Hematopoietic multipotent progenitor cell treated with erythropoietin and hydrocortisone succinate and interleukin-3 and kit ligand, for 17 days (in vitro differentiated cells): ENCODE measurements around the gene LSM10.

Experiments used
- DNase-seq: peaks from one replicate; pipeline ENCODE4 v3.0.0-alpha.2; 2015; ENCODE audit warnings: low spot score

LSM10 gene

GRCh38 chr1:36383240-36383639 lies 14.5 kb downstream of the LSM10 start:
- no peak for DNase-seq

GRCh38 chr1:36382669-36383068 lies 15.0 kb downstream of the LSM10 start:
- no peak for DNase-seq

GRCh38 chr1:36382231-36382630 lies 15.5 kb downstream of the LSM10 start:
- DNase-seq, result no peak

GRCh38 chr1:36381405-36381804 lies 16.3 kb downstream of the LSM10 start:
- no peak for DNase-seq

- DNase-seq, result no peak
Observed at GRCh38 chr1:36380782-36381181, 16.9 kb downstream of the LSM10 start.

- DNase-seq, result no peak
Observed at GRCh38 chr1:36380143-36380619, 17.5 kb downstream of the LSM10 start.

GRCh38 chr1:36377791-36378492 lies 19.8 kb downstream of the LSM10 start:
- DNase-seq, result no peak

GRCh38 chr1:36372617-36373016 lies 25.1 kb downstream of the LSM10 start:
- peak; percentile 50 for DNase-seq

- DNase-seq, result peak; percentile 89
Observed at GRCh38 chr1:36369061-36369861, 28.4 kb downstream of the LSM10 start.

GRCh38 chr1:36367798-36368197 lies 29.9 kb downstream of the LSM10 start:
- DNase-seq, result no peak

GRCh38 chr1:36367066-36367465 lies 30.6 kb downstream of the LSM10 start:
- no peak for DNase-seq

GRCh38 chr1:36366091-36366661 lies 31.5 kb downstream of the LSM10 start:
- DNase-seq, result no peak

GRCh38 chr1:36365381-36365780 lies 32.3 kb downstream of the LSM10 start:
- DNase-seq, result peak; percentile 48

- no peak for DNase-seq
Observed at GRCh38 chr1:36359911-36360550, 37.7 kb downstream of the LSM10 start.

GRCh38 chr1:36359383-36359782 lies 38.3 kb downstream of the LSM10 start:
- DNase-seq, result no peak

- DNase-seq, result no peak
Observed at GRCh38 chr1:36358514-36359084, 39.1 kb downstream of the LSM10 start.

- DNase-seq, result no peak
Observed at GRCh38 chr1:36355811-36356210, 41.9 kb downstream of the LSM10 start.

GRCh38 chr1:36354486-36354885 lies 43.2 kb downstream of the LSM10 start:
- no peak for DNase-seq

GRCh38 chr1:36352910-36353878 lies 44.5 kb downstream of the LSM10 start:
- DNase-seq, result no peak

GRCh38 chr1:36352125-36352909 lies 45.4 kb downstream of the LSM10 start:
- no peak for DNase-seq
